ENCODE results near the gene BTNL9.

DNA sequence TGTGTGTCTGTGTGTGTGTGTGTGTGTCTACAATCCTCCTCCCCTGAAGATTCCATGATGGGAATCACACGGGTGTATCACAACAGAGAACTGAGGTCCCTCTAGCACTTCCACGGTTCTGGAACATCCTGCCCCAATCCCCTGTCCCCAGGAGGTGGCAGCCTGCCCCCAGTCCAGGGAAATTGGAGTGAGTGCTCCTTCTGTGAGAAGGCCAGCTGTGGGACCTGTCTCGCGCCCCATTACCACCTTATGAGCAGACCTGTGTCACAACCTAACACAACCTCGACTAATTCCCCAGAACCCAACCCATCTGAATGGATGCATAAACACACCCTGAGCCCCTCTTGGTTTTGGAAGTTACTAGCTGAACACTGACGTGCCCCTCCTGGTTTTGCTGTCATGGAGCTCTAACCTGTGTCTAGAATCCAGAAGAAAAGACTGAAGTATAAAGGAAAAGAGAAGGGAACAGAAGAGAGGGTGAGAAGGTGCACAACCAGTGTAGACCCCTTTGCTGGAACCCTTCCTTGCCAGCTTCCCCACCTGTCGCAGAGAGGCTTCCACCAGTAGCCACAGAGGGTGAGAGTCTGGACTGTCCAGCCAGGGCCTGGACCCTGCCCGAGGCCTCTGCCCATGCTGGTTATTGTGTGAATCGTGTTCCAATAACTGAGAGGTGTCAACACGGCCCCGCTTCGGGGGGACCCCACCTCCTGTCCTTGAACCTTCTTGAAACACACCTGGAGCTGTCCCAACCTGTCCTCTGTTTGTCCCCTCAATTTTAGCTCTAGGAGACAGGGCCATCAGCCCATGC is 3.4 kb downstream of the BTNL9 start:
- TF ChIP-seq EZH2phosphoT487 (IDR thresholded peaks at IDR 0.05; ENCODE audit: borderline replicate concordance, low read depth): no peak
- TF ChIP-seq MAX (IDR thresholded peaks at IDR 0.05; ENCODE audit: low read depth): no peak
- no peak for TF ChIP-seq POLR2AphosphoS5 (IDR thresholded peaks at IDR 0.05; ENCODE audit: low read depth, low read length)
- TF ChIP-seq CHD2 (IDR thresholded peaks at IDR 0.05; ENCODE audit: low read length, partially characterized antibody): no peak
- no peak for TF ChIP-seq SIN3A (IDR thresholded peaks at IDR 0.05; ENCODE audit: borderline replicate concordance, low read depth, low read length)

All from SK-N-SH (cell line).